ENCODE results near the gene SH3BP2.

Gene SH3BP2

GRCh38 chr4:2805712-2806389 is 13.0 kb downstream of the SH3BP2 start:
- DNase-seq = no peak

- no peak for DNase-seq
Observed at GRCh38 chr4:2806390-2807355, 13.8 kb downstream of the SH3BP2 start.

- no peak for DNase-seq
Observed at GRCh38 chr4:2807571-2807970, 14.7 kb downstream of the SH3BP2 start.

DNA sequence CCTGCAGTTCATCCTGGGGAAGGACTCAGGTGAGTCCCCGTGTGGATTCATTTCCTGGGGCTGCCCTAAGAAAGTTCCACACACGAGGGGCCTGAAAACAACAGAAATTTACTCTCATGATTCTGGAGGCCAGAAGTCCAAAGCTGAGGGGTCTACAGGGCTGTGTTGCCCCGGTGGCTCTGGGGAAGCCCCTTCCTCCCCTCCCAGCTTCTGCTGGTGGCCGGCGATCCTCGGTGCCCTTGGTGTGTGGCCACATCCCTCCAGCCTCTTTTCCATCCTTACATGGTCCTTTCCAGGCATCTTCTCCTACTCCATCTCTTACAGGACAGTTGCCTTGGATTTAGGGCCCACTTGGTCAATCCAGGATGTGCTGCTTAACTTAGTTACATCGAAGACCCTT is 15.1 kb downstream of the SH3BP2 start:
- no peak for DNase-seq

- DNase-seq = no peak
Observed at GRCh38 chr4:2809610-2810180, 16.8 kb downstream of the SH3BP2 start.

- no peak for DNase-seq
Observed at GRCh38 chr4:2810388-2810787, 17.5 kb downstream of the SH3BP2 start.

DNA sequence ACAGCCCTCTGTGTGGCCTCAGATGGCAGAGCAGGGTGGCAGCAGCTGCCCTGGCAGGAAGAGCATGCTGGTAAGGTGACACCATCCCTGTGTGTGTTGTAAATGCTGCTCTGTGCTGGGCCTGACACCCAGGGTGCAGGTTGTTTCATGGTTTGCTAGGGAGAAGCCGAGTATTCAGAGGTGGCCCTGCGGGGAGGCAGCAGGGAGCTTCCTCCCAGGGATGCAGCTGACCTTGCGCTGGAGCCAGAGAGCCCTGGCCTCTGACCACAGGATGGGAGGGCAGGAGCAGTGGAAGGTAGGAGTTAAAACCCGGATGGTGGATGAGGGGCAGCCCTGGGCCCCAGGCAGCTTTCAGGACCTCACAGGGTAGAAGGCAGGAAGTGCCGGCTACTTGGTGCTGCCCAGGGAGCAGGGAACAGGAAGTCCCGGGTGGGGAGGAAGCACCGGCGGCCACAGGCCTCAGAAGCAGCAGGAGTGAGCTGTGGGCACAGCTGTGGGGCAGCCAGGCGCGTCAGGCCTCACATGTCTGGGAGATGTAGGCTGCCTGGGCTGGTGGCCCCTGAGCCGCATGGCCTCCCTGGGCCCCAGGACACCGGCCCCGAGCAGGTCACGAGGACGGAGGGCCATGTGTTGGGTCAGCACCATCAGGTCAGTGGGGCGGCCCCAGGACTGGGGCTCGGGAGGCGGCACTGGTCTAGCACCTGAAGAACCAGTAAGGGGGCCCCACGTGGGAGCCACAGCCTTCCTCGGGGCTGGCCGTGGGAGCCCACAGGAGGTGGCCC is 19.1 kb downstream of the SH3BP2 start:
- DNase-seq = peak; percentile 44

- peak; percentile 31 for DNase-seq
Observed at GRCh38 chr4:2812612-2813354, 19.9 kb downstream of the SH3BP2 start.

- DNase-seq = no peak
Observed at GRCh38 chr4:2813446-2814405, 20.8 kb downstream of the SH3BP2 start.

DNA sequence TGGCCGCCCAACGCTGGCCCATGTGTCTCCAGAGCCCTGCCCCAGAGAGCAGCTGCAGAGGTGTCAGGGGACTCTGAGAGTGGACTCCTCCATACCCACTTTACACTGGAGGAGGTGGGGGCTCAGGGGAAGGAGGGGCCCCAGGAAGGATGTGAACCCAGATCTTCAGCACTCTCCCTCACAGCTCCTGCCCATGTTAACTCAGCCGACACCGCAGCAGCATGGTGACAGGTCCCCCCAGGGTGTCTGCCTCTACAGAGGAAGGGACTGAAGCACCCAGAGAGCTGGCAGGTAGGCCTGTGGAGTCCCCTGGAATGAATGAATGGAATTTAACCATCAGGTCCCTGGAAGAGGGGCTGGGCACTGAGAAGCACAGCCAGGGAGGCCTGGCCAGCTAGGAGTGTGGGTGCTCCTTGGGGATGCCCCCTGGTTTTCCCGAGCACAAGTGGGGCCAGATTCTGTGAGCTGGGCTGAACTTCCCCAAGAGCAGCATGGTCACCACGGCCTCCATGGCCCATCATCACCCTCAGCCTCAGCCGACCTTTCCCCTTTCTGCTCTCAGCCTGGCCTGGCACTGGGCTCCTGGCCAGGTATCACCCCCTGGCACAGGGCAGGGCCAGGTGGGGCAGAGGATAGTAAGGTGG is 21.9 kb downstream of the SH3BP2 start:
- DNase-seq = no peak

- DNase-seq = no peak
Observed at GRCh38 chr4:2816401-2816954, 23.6 kb downstream of the SH3BP2 start.

- no peak for DNase-seq
Observed at GRCh38 chr4:2817137-2817536, 24.3 kb downstream of the SH3BP2 start.

DNA sequence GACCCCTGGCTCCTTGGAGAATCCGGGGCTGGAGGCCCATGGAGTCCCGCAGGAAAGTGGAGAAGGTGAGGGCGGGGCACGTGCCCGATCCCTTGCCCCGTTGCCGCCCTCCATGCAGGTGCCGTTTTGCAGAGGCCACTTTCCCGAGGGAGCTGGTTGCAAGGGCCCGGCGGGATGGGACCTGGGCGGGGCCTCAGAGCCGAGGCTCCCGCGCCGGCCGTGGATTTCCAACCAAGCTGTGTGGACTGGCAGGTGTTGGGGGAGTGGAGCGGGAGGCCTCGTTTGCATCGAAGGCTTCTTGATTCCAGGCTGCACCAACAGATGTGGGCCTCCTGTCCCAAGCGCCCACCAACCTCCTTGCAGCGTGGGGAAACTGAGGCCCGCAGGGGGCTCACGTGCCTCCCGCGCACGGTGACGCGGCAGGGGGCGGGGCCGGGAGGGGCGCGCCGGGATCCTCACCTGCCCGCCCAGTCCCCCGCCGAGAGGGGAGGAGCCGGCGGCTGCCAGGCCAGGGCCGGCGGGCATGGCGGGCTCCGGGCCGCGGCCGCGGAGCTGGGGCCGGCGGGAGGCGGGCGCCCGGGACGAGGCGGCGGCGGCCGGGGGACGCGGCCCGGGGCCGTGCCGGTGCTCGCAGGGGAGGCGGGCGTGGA is 24.9 kb downstream of the SH3BP2 start:
- DNase-seq = no peak

DNA sequence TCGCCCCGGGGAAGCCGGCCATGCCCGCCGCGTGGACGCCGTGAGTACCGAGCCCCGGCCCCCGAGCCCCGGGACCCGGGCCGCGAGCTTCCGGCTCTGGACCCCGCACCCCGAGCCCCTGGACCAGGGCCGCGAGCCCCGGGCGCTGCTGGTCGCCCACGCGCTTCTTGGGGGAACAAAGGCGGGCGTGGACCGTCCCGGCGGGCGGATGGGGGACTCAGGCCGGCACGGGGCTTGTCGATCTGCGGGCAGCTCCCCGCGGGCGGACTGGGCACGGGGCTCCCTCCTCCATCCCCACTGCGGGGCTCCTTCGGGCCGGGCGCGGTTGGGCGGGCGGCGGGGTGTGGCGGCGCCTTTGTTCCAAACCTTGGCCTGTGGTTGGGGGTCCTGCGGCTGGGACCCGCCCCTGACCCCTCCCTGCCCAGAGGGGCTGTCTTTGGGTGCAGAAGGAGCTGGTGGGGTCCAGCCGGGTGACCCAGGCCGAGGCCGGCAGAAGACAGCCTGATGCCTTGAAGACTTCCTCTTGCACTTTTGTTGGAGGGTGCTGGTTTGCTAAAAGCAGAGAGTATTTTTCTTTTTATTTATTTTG is 25.6 kb downstream of the SH3BP2 start:
- DNase-seq = no peak

GRCh38 chr4:2819244-2820215 is 26.6 kb downstream of the SH3BP2 start:
- DNase-seq = no peak

DNA sequence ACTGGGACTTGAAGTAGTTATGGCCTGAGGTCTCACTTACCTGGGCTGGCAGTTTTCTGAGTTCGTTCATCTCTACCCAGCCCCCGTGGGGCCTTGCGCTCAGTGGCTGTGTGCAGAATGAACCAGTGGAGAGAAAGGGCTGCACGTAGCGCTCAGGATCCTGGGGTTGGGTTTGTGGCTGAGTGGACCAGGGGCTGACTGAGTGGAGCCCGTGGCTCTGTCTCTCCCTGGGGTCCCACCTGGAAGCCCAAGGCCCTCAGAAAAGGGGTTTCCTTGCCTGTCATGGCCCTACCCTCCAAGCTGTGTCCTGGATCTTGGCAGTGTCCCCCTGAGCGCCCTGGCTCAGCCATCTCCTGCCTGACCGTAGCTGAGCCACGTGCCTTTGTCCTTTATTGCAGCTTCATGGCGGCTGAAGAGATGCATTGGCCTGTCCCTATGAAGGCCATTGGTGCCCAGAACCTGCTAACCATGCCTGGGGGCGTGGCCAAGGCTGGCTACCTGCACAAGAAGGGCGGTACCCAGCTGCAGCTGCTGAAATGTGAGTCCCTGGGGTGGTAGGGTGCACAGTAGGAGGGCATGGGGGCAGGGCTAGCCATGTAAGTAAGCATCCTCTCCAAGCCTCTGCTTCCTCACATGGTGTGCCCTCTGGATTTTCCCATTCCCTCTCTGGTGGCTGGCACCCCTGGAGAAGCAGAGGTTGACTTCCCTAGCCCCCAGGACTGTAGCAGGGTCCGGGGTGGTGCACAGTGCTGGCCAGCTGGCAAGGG is 27.5 kb downstream of the SH3BP2 start:
- no peak for DNase-seq

All from stimulated activated CD4-positive, alpha-beta T cell treated with anti-CD3 and anti-CD28 coated beads, Interleukin-12 subunit alpha, Interleukin-12 subunit beta, amount 100 ng/mL, for 4 hours (primary cell).